ENCODE measurements around the gene DYSF. TPM values are rescaled to one million over a fixed set of nuclear protein-coding genes. Genes with fewer than 3 reads are reported as not detected.

DYSF gene
- total RNA-seq, 1 donor from 2014 or later = 48.8 TPM

- DNase-seq (ENCODE audit: low read depth in 2 of 2) = no peak
These were observed 249.9 kb downstream of the DYSF start for GRCh38 chr2:71702971-71703898.

GRCh38 chr2:71704131-71704561 is 250.8 kb downstream of the DYSF start:
- DNase-seq (ENCODE audit: low read depth in 2 of 2) = no peak

DNA sequence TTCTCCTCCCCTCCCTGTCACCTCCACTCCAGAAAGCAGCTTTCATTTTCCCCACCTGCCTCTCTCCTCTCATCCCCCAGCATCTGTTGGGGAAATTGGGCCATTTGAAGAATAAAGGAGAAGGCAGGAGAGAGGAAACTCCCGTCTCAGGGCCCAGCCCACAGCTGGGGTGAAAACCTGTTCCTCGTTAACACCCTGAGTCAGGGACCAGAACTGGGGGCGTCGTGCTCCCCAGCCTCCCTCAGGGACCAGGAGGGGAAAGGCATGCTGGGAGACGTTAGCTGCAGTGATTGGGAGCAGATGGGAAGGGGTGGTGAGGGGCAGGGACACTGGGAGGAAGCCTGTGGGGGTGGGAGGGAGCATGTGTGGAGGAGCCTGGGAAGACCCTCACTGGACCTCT is 251.3 kb downstream of the DYSF start:
- no peak for DNase-seq (ENCODE audit: low read depth in 2 of 2)

- DNase-seq (ENCODE audit: low read depth in 2 of 2) = no peak
These were observed 252.0 kb downstream of the DYSF start for GRCh38 chr2:71705171-71705960.

- DNase-seq (ENCODE audit: low read depth in 2 of 2) = no peak
These were observed 252.8 kb downstream of the DYSF start for GRCh38 chr2:71706121-71706520.

- DNase-seq (ENCODE audit: low read depth in 2 of 2) = no peak
These were observed 253.5 kb downstream of the DYSF start for GRCh38 chr2:71706836-71707235.

- peak in 1 of 2 donors; percentile 10 for DNase-seq (ENCODE audit: low read depth in 2 of 2)
These were observed 257.2 kb downstream of the DYSF start for GRCh38 chr2:71710367-71711132.

DNA sequence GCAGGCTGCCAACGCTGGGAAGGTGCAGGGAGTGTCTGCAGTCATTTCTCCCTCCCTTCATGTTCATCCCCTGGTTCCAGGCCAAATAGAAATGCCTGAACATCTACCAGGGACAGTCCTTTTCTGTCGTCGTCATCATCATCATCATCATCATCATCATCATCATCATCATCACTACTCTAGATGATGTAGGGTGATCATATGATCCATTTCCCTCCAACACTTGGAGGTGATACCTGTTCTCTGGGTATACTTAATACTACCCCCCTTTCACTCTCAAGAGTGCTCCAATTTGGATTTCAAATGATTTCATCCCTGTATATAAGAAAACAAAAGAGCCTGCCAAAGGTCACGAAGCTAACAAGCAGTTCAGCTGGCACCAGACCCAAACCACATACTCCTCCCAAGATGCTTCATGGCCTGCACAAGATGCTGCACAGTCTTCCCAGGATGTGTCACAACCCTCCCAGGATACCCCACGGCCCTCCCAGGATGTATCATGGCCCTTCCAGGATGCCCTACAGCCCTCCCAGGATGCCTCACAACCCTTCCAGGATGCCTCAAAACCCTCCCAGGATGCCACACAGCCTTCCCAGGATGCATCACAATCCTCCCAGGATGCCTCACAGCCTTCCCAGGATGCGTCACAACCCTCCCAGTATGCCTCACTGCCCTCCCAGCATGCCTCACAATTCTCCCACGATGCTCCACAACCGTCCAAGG is 257.9 kb downstream of the DYSF start:
- DNase-seq (ENCODE audit: low read depth in 2 of 2) = no peak

DNA sequence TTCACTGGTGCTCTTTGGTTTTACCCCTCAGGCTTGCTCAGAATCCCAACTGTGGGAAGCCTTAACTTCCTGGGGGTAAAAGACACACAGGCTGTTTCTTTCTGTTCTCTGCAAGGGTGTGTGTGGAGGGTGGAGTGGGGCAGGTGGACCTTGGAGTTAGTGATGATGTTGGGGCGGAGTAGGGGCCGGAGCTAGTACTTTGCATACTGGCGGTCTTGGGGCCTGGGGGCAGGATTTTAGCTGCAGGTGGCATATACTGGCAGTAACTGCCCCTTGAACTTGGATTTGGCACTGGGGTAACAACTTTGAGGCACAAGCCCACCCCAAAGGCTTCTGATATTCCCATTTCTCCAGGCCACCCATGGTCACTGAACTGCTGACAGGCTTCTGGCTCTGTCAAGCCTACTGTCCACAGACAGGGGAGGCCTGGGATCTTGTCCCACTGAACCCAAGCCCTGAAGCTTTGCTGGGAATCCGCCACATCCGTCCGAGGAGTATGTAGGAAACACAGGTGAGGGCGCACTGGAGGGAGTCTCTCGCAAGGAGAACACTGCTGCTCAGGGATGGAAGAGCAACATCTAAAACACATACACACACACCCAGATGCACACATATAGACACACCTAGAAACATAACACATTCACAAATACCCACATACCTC is 258.9 kb downstream of the DYSF start:
- no peak for DNase-seq (ENCODE audit: low read depth in 2 of 2)

DNA sequence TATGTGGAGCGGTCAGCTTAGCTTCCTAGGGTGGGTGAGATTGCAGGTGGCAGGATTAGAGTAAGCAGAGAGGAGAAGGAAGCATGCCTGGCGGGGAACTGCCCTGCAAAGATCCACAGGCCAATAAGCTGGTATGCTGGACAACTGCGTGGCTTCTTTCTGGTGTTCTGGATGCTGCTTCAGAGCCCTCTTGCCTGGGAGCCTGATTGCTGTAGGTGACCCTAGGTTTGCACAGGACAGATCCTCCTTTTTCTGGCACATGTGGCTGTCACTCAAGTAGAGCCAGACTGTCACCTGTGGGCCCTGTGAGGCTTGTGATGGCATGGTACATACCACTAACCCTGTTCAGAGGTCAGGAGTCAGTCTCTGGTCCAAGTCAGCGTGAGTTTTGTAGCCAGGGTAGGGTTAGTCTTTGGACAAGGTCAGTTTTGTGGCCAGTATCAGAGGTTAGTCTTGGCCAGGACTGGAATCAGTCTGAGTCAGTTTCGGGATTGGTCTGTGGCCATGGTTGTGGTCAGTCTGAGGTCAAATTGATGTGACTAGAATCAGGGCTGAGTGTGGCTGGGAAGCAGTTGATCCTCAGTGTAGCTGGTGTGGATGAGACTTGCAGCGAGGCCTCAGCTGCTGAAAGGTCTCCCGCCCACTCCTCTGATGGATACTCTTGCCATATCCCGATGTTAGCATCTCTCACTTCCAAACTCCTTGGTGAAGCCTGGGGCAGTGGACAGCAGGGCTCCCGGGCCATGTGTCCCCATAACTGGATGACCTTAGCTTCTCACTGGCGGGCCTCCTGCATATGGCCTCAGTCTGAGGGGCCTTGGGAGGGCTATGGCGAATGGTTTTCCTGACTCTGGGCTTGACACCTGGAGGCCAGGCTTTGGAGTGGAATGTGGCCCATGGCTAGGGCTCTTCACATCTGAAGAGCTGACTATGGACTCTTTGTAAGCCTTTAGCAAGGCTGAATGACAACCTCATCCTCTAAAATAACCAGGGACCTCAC is 260.5 kb downstream of the DYSF start:
- DNase-seq (ENCODE audit: low read depth in 2 of 2) = no peak

DNA sequence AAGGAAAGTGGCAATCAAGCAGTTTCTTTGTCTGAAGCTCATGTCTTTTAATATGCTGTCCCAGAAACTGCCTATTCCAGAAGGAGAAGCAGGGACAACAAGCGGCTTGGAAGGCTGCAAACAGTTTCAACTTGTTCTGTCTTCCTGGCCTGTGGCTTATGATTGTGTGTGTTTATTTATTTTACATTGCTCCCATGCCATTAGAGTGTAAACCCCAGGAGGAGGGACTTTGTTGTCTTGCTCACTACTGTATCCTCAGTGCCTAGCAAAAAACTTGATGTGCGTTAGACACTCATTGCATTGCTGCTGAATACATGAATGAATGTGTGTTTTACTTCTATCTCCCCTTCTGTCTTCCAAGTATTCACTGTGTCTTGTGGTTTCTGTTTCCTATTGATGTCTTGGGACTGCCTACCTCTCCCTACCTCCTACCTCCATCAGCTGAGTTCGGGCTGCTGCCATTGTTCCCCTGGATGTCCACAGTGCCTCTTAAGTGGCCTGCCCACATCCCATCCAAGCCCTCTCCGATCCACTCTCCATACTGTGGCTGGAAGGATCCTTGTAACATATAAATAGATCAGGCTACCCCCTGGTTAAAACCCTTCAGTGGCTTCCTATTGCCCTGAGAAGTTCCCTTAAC is 261.4 kb downstream of the DYSF start:
- no peak for DNase-seq (ENCODE audit: low read depth in 2 of 2)

DNA sequence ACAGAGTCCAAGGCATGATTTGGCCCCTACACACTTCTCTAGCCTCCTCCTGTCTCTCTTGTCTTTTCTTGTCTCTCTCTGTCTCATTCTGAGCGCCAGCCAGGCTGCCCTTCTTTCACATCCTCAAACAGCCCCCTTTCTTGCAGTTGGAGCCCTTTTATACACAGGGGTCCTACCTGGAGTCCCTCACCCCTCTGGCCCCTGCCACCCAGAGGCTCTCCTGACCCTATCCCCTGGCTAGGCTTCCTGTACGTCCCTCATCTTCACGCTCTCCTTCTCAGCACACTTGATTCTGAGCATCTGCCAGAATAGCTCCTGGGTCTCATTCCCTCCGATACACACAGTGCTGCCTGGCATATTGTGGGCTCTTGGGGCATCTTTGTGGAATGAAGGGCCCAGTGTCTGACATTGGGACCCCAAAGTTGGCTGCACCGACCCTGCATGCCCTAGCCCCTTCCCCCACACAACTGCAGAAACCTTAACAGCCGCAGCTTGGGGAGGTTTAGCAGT is 261.9 kb downstream of the DYSF start:
- DNase-seq (ENCODE audit: low read depth in 2 of 2) = no peak

DNA sequence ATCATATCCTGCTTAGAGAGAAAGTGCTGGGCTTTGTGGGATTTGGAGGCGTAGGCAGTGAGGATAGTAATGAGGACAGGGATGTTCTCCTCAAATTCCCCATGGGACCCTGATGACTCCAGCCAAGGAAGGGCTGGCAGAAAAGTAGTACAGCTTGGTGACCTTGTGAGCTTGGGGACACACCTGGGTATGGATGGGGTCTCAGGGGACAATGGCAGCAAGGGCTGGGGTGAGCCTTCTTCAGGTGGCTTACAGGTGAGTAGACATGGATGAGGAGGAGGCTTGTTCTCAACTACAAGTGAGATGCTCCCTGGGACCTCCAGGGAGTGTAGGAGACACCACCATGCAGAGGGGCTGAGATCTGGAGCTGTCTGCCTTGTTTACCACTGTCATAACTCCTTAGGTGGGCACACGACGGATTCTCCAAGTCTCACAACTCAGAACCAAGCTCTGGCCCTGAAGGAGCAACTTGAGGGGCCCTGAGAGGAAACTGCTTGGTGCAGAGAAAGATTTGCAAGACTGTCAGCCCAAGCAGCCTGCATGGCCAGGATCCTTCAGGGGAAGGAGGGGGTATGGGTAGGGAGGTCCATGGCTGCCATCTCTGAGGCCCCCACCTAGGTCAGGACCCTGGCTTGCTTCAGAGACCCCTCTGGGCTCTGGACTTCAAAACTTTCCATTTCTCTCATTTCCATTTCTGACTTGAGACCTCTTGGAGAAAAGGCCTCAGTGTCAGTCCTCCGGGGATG is 262.8 kb downstream of the DYSF start:
- DNase-seq (ENCODE audit: low read depth in 2 of 2) = no peak

DNA sequence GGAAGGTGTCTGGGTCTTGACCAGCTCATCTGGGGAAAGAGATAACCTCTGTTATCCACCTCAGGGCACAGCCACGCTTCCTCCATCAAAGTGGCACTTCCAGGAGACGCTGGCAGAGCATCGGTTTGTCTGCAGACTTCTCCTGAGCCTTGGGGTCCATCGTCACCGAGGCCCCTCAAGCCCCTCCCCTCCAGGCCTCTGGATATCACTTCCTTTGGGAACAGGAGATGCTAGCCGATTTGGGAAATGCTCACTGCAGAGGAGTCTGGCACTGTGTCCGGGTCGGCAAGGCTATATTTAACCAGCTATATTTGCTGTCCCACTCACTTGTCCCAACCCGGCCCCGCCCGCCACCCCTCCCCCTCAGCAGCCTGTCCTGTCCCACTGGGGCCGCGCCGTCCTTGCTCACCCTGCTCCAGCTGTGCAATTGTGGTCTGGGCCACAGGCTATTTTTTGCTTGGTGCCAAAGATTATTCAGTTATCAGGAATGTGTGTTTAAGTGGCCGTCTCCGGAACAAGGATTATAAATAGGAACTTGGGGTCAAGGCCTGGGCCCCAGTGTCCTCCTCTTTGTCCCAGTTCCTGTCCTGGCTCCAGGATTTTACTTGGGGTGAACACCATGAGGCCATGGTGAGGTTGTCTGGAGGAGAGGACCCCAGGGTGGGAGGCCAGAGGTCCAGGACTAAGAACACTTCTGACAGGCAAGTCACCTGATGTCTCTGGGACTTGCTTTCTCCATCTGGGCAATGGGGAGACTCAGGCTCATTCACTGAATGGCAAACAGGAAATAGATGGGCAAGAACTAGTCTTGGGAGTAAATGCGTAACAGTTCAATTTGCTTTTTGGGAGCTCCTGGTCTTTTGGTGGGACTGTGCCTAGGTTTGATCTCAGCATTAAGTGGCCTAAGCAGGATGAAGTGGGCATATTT is 263.6 kb downstream of the DYSF start:
- DNase-seq (ENCODE audit: low read depth in 2 of 2) = peak; percentile 51 to 69

DNA sequence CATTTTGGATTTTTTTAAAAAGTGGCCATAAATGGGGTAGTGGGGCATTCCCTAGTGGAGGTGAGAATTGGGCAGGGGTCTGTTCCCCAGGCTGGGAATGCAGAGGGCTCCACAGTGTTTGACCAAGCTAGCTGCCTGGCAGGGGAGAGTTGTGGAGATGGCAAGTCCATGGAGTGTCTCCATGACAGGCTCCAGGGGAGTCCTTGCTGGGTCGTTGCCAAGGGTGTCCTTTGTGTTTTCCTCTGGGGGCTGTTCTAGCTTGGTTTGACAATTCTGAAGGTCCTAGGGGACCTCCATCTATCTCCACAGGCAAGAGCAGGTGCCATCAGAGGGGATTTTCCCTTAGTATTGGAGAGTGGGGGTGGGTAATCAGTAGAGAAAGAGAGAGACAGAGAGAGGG is 265.3 kb downstream of the DYSF start:
- DNase-seq (ENCODE audit: low read depth in 2 of 2) = no peak

DNA sequence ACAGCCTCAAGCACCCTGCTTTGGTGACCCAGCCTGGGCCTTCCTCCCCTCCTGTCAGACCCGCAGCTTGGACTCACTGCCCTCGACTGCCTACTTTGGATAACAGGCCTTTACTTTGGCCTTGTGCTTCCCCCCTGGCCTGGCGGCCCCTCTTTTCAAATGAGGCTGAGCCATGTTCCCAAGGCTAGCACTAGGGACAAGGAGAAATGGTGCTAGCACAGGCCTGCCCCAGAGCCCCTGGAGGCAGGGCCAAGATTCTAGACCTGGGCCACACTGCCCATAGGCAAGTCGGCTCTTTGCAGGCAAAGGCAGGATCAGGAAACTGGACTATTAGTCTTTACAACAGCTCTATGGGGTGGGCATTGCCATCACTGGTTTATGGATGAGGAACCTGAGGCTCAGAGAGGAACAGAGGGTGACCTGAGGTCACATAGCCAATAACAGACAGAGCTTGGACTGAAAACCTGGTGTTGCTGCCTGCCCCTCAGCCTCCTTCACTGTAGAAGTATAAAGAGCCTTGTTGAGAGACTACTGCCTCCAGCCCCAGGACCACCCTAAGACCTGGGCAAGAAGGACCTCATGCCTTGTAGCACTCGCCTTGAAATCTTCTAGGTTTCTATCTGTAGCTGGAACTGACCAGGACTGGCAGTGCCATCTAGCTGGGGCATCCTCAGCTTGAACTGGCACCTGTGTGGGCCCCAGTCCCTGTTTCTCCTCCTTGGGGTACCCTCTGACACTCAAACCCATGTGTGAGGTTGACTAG is 266.3 kb downstream of the DYSF start:
- DNase-seq (ENCODE audit: low read depth in 2 of 2) = no peak

All from lung microvascular endothelial cell (primary cell).